Brain microvascular endothelial cell (primary cell): Measurements from ENCODE around the gene SLC25A47.

Experiments used
- DNase-seq: peaks from one replicate; pipeline ENCODE4 v3.0.0-alpha.2; 2020
- H3K27ac ChIP-seq: fragments of 250-450 bp; sonication (Bioruptor Pico); 2 replicates; pipeline ENCODE4 v1.5.1; 2020; ENCODE audit warnings: mild to moderate bottlenecking, moderate library complexity
- H3K27me3 ChIP-seq: fragments of 250-450 bp; sonication (Bioruptor Pico); replicated peaks from 2 replicates; pipeline ENCODE4 v1.5.1; 2020; ENCODE audit warnings: mild to moderate bottlenecking
- H3K36me3 ChIP-seq: fragments of 250-450 bp; sonication (Bioruptor Pico); replicated peaks from 2 replicates; pipeline ENCODE4 v1.5.1; 2020; ENCODE audit warnings: mild to moderate bottlenecking
- H3K4me3 ChIP-seq: 2 replicates; pipeline ENCODE4 v1.5.1; 2011; ENCODE audit warnings: low read depth, mild to moderate bottlenecking, control low read depth, low read length, moderate library complexity
- CTCF ChIP-seq: IDR thresholded peaks from 2 replicates; pipeline ENCODE4 v1.5.1; 2011; ENCODE audit warnings: low read depth, mild to moderate bottlenecking, moderate library complexity, low read length, control low read depth, inconsistent platforms; ENCODE audit errors: missing control alignments
- in situ Hi-C: cut with HindIII; loops from 2 replicates; pipeline ENCODE4 v1.10.0; 2017; ENCODE audit warnings: low sequenced_read_pairs, low pct_ligation_motif_present

SLC25A47 gene

DNA sequence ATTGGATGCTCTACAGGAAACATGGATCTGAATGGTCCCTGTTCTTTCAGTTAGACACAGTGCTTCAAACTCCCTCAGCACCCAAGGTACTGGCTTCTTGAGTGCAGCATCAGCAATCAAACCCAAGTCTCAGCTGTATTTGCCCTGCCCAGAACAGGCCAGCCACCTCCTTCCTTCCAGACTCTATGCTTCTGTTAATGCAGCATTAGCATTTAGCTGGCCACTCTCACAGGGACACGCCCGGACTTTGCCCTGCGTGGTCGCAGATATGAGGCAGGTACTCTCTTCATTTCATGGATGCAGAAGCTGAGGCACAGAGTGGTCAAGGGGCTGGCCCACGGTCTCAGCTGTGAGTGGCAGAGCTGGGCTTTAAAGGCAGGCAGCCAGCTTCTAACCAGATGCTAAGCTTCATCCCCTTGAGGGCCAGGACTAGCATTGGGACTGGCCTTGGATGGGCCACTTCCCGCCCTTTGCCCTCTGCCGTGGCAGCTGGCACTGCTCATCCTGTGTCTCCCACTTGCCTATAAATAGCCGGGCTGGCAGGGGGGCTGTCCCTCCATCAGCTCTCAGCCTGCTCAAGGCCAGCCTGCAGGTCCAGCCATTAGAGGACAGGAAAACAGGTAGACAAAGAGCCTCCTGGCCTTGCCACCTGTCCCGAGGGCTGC, 1.5 kb upstream of the SLC25A47 start:
- no peak for DNase-seq
- Histone ChIP-seq H3K36me3 (no peaks in the 10 kb centered on the region), H3K27me3 (no peaks in the 10 kb centered on the region), H3K4me3 (no peak overlapping the region), H3K27ac (no peak overlapping the region)
- in situ Hi-C loops = no loop called here
- no peak for TF ChIP-seq CTCF

GRCh38 chr14:100322138-100322957, 791 bp upstream of the SLC25A47 start:
- Histone ChIP-seq H3K27me3 (no peaks in the 10 kb centered on the region), H3K36me3 (no peaks in the 10 kb centered on the region), H3K27ac (no peak overlapping the region), H3K4me3 (no peak overlapping the region)
- no peak for DNase-seq
- in situ Hi-C loops = no loop called here
- no peak for TF ChIP-seq CTCF

DNA sequence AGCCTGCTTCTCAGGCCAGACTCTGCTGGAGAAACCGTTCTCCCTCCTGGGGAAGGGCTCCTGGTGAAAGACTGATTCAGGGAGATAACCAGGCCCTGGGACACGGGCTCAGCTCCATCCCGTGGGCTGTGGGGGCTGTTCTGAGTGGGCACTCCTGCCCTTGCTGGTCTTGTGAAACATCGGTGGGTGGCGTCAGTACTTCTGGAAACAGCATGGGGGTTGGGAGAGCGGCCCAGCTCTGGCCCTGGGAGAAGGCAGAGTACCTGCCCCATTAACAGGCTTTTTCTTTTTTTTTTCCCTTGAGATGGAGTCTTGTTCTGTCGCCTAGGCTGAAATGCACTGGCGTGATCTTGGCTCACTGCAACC, 786 bp downstream of the SLC25A47 start:
- Histone ChIP-seq H3K27me3 (no peaks in the 10 kb centered on the region), H3K4me3 (no peak overlapping the region)

DNA sequence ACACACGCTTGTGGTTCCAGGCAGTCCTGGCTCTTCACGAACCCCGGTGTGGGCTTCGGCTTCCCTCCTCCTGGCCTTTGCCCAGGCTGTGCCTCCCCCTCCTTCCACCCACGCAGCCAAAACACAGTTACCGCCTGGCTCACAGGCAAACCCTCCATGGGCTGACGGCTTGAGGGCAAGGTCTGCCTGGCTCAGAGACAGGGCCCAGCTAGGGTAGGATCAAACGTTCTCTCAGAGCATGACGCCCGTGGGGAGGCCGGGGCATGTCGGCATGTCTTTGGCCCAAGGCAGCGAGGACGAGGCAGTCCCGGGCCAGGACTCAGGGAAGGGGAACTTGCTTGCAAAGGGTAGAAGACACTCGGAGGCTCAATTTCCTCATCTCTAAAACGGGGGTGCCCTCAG, 2.1 kb downstream of the SLC25A47 start:
- H3K27ac ChIP-seq = no peak overlapping the region

More for the DNA sequence above, 786 bp downstream of the SLC25A47 start:
- Histone ChIP-seq H3K36me3 (no peaks in the 10 kb centered on the region), H3K27ac (no peak overlapping the region)
- in situ Hi-C loops = no loop called here
- DNase-seq = no peak
- TF ChIP-seq CTCF = no peak

DNA sequence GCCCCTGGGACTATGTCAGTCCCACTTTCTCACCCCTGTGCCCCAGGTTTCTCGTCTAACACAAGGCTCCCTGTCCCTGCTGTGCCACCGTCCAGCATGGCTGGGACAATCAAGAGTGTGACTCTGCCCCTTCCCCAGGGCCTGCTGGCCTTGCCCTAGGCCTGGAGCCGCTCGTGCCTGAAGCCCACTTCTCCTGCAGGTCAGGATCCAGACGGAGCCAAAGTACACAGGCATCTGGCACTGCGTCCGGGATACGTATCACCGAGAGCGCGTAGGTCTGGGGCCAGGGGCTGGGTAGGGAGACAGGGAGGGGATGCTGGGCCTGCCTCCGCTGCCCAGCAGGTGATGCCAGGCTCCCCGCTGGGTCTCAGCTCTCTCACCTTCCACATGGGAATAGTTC, 2.8 kb downstream of the SLC25A47 start:
- Histone ChIP-seq H3K27ac (no peak overlapping the region), H3K27me3 (no peaks in the 10 kb centered on the region), H3K36me3 (no peaks in the 10 kb centered on the region), H3K4me3 (no peak overlapping the region)
- no peak for TF ChIP-seq CTCF
- DNase-seq = no peak
- in situ Hi-C loops = no loop called here

More for the DNA sequence above, 2.1 kb downstream of the SLC25A47 start:
- H3K36me3 ChIP-seq = no peaks in the 10 kb centered on the region
- in situ Hi-C loops = no loop called here
- TF ChIP-seq CTCF = no peak
- no peaks in the 10 kb centered on the region for H3K27me3 ChIP-seq
- no peak for DNase-seq
- no peak overlapping the region for H3K4me3 ChIP-seq

GRCh38 chr14:100327128-100327527, 4.0 kb downstream of the SLC25A47 start:
- no peak for TF ChIP-seq CTCF
- no peaks in the 10 kb centered on the region for H3K36me3 ChIP-seq
- no peaks in the 10 kb centered on the region for H3K27me3 ChIP-seq
- no peak overlapping the region for H3K27ac ChIP-seq
- in situ Hi-C loops = no loop called here
- DNase-seq = no peak
- no peak overlapping the region for H3K4me3 ChIP-seq
